Measurements from ENCODE around the gene NTN1.

NTN1 gene

GRCh38 chr17:9225305-9226101, 204.2 kb downstream of the NTN1 start:
- no peaks in the 10 kb centered on the region for H3K36me3 ChIP-seq (ENCODE audit: insufficient read depth, low read length)
- H3K9me3 ChIP-seq (ENCODE audit: low read length) = peaks cover 4% of the 10 kb centered on the region
- no peak overlapping the region for H3K4me3 ChIP-seq (ENCODE audit: low read length)
- no peak overlapping the region for H2AFZ ChIP-seq (ENCODE audit: low read depth, low read length)
- peaks cover 22% of the 10 kb centered on the region for H3K4me1 ChIP-seq (ENCODE audit: insufficient read depth, low read length)
- H3K27me3 ChIP-seq (ENCODE audit: insufficient read depth, low read length) = no peaks in the 10 kb centered on the region

- H3K27me3 ChIP-seq (ENCODE audit: insufficient read depth, low read length) = no peaks in the 10 kb centered on the region
- no peaks in the 10 kb centered on the region for H3K36me3 ChIP-seq (ENCODE audit: insufficient read depth, low read length)
- peaks cover 17% of the 10 kb centered on the region for H3K4me1 ChIP-seq (ENCODE audit: insufficient read depth, low read length)
- H2AFZ ChIP-seq (ENCODE audit: low read depth, low read length) = no peak overlapping the region
- no peak overlapping the region for H3K4me3 ChIP-seq (ENCODE audit: low read length)
- peaks cover 4% of the 10 kb centered on the region for H3K9me3 ChIP-seq (ENCODE audit: low read length)
These were observed 205.0 kb downstream of the NTN1 start for GRCh38 chr17:9226130-9226793.

GRCh38 chr17:9226794-9227135, 205.5 kb downstream of the NTN1 start:
- H3K4me3 ChIP-seq (ENCODE audit: low read length) = no peak overlapping the region
- no peaks in the 10 kb centered on the region for H3K27me3 ChIP-seq (ENCODE audit: insufficient read depth, low read length)
- no peak overlapping the region for H2AFZ ChIP-seq (ENCODE audit: low read depth, low read length)
- peaks cover 4% of the 10 kb centered on the region for H3K9me3 ChIP-seq (ENCODE audit: low read length)
- H3K36me3 ChIP-seq (ENCODE audit: insufficient read depth, low read length) = no peaks in the 10 kb centered on the region
- H3K4me1 ChIP-seq (ENCODE audit: insufficient read depth, low read length) = peaks cover 12% of the 10 kb centered on the region

GRCh38 chr17:9227819-9228407, 206.6 kb downstream of the NTN1 start:
- no peak overlapping the region for H3K4me3 ChIP-seq (ENCODE audit: low read length)
- peaks cover under 1% of the 10 kb centered on the region for H3K4me1 ChIP-seq (ENCODE audit: insufficient read depth, low read length)
- H3K9me3 ChIP-seq (ENCODE audit: low read length) = peaks cover 4% of the 10 kb centered on the region
- no peaks in the 10 kb centered on the region for H3K27me3 ChIP-seq (ENCODE audit: insufficient read depth, low read length)
- H3K36me3 ChIP-seq (ENCODE audit: insufficient read depth, low read length) = no peaks in the 10 kb centered on the region
- H2AFZ ChIP-seq (ENCODE audit: low read depth, low read length) = no peak overlapping the region

GRCh38 chr17:9228408-9229159, 207.3 kb downstream of the NTN1 start:
- Histone ChIP-seq H3K4me3 (ENCODE audit: low read length) (no peak overlapping the region), H3K27me3 (ENCODE audit: insufficient read depth, low read length) (no peaks in the 10 kb centered on the region)

GRCh38 chr17:9229160-9229825, 208.0 kb downstream of the NTN1 start:
- no peaks in the 10 kb centered on the region for H3K4me1 ChIP-seq (ENCODE audit: insufficient read depth, low read length)
- H3K36me3 ChIP-seq (ENCODE audit: insufficient read depth, low read length) = no peaks in the 10 kb centered on the region
- H3K4me3 ChIP-seq (ENCODE audit: low read length) = no peak overlapping the region
- no peak overlapping the region for H2AFZ ChIP-seq (ENCODE audit: low read depth, low read length)
- H3K9me3 ChIP-seq (ENCODE audit: low read length) = peaks cover 4% of the 10 kb centered on the region
- no peaks in the 10 kb centered on the region for H3K27me3 ChIP-seq (ENCODE audit: insufficient read depth, low read length)

More at GRCh38 chr17:9228408-9229159, 207.3 kb downstream of the NTN1 start:
- Histone ChIP-seq H2AFZ (ENCODE audit: low read depth, low read length) (no peak overlapping the region), H3K36me3 (ENCODE audit: insufficient read depth, low read length) (no peaks in the 10 kb centered on the region), H3K9me3 (ENCODE audit: low read length) (peaks cover 4% of the 10 kb centered on the region), H3K4me1 (ENCODE audit: insufficient read depth, low read length) (no peaks in the 10 kb centered on the region)

GRCh38 chr17:9229826-9230201, 208.5 kb downstream of the NTN1 start:
- Histone ChIP-seq H3K4me1 (ENCODE audit: insufficient read depth, low read length) (no peaks in the 10 kb centered on the region), H3K27me3 (ENCODE audit: insufficient read depth, low read length) (no peaks in the 10 kb centered on the region), H2AFZ (ENCODE audit: low read depth, low read length) (no peak overlapping the region), H3K36me3 (ENCODE audit: insufficient read depth, low read length) (no peaks in the 10 kb centered on the region), H3K9me3 (ENCODE audit: low read length) (peaks cover 4% of the 10 kb centered on the region), H3K4me3 (ENCODE audit: low read length) (no peak overlapping the region)

- no peak overlapping the region for H3K4me3 ChIP-seq (ENCODE audit: low read length)
- H3K4me1 ChIP-seq (ENCODE audit: insufficient read depth, low read length) = no peaks in the 10 kb centered on the region
- H3K36me3 ChIP-seq (ENCODE audit: insufficient read depth, low read length) = no peaks in the 10 kb centered on the region
- no peaks in the 10 kb centered on the region for H3K27me3 ChIP-seq (ENCODE audit: insufficient read depth, low read length)
- H2AFZ ChIP-seq (ENCODE audit: low read depth, low read length) = no peak overlapping the region
- peaks cover 4% of the 10 kb centered on the region for H3K9me3 ChIP-seq (ENCODE audit: low read length)
These were observed 209.0 kb downstream of the NTN1 start for GRCh38 chr17:9230346-9230745.

- Histone ChIP-seq H3K27me3 (ENCODE audit: insufficient read depth, low read length) (no peaks in the 10 kb centered on the region), H3K4me3 (ENCODE audit: low read length) (no peak overlapping the region), H3K36me3 (ENCODE audit: insufficient read depth, low read length) (no peaks in the 10 kb centered on the region), H3K9me3 (ENCODE audit: low read length) (peaks cover 4% of the 10 kb centered on the region), H2AFZ (ENCODE audit: low read depth, low read length) (no peak overlapping the region), H3K4me1 (ENCODE audit: insufficient read depth, low read length) (no peaks in the 10 kb centered on the region)
These were observed 209.6 kb downstream of the NTN1 start for GRCh38 chr17:9230861-9231260.

GRCh38 chr17:9231449-9232154, 210.3 kb downstream of the NTN1 start:
- Histone ChIP-seq H3K4me3 (ENCODE audit: low read length) (no peak overlapping the region), H3K9me3 (ENCODE audit: low read length) (peaks cover 4% of the 10 kb centered on the region), H3K36me3 (ENCODE audit: insufficient read depth, low read length) (no peaks in the 10 kb centered on the region), H3K27me3 (ENCODE audit: insufficient read depth, low read length) (no peaks in the 10 kb centered on the region), H3K4me1 (ENCODE audit: insufficient read depth, low read length) (peaks cover 2% of the 10 kb centered on the region), H2AFZ (ENCODE audit: low read depth, low read length) (no peak overlapping the region)

GRCh38 chr17:9232155-9232475, 210.8 kb downstream of the NTN1 start:
- H3K27me3 ChIP-seq (ENCODE audit: insufficient read depth, low read length) = no peaks in the 10 kb centered on the region

GRCh38 chr17:9232591-9233270, 211.4 kb downstream of the NTN1 start:
- Histone ChIP-seq H3K36me3 (ENCODE audit: insufficient read depth, low read length) (no peaks in the 10 kb centered on the region), H2AFZ (ENCODE audit: low read depth, low read length) (no peak overlapping the region), H3K4me3 (ENCODE audit: low read length) (no peak overlapping the region), H3K9me3 (ENCODE audit: low read length) (peaks cover 7% of the 10 kb centered on the region), H3K4me1 (ENCODE audit: insufficient read depth, low read length) (peaks cover 13% of the 10 kb centered on the region), H3K27me3 (ENCODE audit: insufficient read depth, low read length) (no peaks in the 10 kb centered on the region)

More at GRCh38 chr17:9232155-9232475, 210.8 kb downstream of the NTN1 start:
- Histone ChIP-seq H3K36me3 (ENCODE audit: insufficient read depth, low read length) (no peaks in the 10 kb centered on the region), H3K4me1 (ENCODE audit: insufficient read depth, low read length) (peaks cover 7% of the 10 kb centered on the region), H2AFZ (ENCODE audit: low read depth, low read length) (no peak overlapping the region), H3K4me3 (ENCODE audit: low read length) (no peak overlapping the region), H3K9me3 (ENCODE audit: low read length) (peaks cover 7% of the 10 kb centered on the region)

Measured in neuron (in vitro differentiated cells).